Ishikawa (cell line): ENCODE data around the gene TSPAN14.

ENCODE experiments used
- EGR1 ChIP-seq: IDR thresholded peaks from 2 replicates; pipeline ENCODE4 v1.6.1; 2012
- TCF12 ChIP-seq: IDR thresholded peaks from 2 replicates; pipeline ENCODE4 v1.6.1; 2012; ENCODE audit warnings: low read depth
- YY1 ChIP-seq: IDR thresholded peaks from 2 replicates; pipeline ENCODE4 v1.6.1; 2012; ENCODE audit warnings: low read depth
- TF ChIP-seq, protein P1 (sequence below): IDR thresholded peaks from 2 replicates; pipeline ENCODE4 v1.6.1; 2012

DNA sequence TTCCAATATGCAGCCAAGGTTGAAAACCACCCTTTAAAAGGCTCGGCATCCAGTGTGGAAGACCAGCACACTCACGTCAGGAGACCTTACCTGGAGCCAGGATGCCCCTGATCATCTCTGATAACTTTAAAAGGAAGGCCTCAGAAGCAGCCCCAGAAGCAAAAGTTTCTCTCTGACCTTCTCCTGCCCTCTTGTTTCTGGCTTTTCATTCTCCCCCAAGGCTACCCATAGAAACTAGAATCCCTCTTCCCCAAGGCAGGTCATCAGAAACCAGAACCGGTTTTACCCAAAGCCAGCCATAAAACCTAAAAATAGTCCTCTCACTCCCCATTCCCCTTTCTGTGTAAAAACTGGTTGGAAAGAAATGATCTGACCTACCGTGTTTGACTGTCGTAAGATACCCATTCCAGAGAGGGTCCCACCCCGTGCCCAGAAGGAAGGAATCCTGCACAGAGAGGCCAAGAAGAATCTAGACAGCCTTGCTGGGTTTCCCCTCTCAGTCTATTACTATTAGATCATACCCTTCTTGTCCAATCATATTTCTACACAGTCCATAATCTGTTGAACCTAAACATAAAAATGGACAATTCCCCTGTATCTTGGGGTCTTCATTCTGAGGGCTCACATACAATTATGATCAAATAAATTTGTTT, 17.5 kb upstream of the TSPAN14 start:
- TF ChIP-seq YY1 (no peak), TCF12 (no peak), EGR1 (no peak)
- TF ChIP-seq, protein P1, sequence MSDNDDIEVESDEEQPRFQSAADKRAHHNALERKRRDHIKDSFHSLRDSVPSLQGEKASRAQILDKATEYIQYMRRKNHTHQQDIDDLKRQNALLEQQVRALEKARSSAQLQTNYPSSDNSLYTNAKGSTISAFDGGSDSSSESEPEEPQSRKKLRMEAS: no peak
